ENCODE measurements around the gene LLPH. TPM values are rescaled to one million over a fixed set of nuclear protein-coding genes. Genes with fewer than 3 reads are reported as not detected.

LLPH gene
- polyA plus RNA-seq, 3 donors, result 9.9 to 21.2 (median 17.2) TPM

- 62 to 72% (median 72%) methylated on average over 4 of the region's 4 CpGs for WGBS, 3 donors
These were observed 21.5 kb downstream of the LLPH start for GRCh38 chr12:66109056-66109455.

DNA sequence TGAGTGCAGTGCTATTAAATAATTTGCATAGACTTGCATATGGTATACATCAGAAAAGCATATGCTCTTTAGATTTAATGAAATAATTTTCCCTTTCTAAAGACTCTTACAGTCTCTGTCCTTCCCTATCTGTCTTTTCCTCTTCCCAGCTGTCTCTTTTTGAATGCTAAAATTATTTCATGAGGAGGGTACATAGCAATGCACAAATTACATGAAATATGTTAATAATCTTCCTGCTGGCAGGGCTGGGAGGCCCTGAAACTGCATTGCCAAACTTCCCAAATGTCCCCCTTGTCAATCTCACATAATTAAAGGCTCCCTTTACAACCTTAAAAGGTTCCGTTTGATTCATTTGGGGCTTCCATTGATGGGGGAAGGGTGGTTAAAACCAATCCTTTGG, 22.2 kb downstream of the LLPH start:
- H3K27ac ChIP-seq (ENCODE audit: low read depth, low read length), result no peak overlapping the region
- 78 to 93% (median 91%) methylated on average over 1 of the region's 1 CpG for WGBS, 3 donors

More at GRCh38 chr12:66109056-66109455, 21.5 kb downstream of the LLPH start:
- H3K27ac ChIP-seq (ENCODE audit: low read depth, low read length), result no peak overlapping the region

- 27 to 33% (median 28%) methylated on average over 9 of the region's 9 CpGs for WGBS, 3 donors
- H3K27ac ChIP-seq (ENCODE audit: low read depth, low read length), result no peak overlapping the region
These were observed 23.1 kb downstream of the LLPH start for GRCh38 chr12:66107451-66107915.

- 82 to 92% (median 91%) methylated on average over 3 of the region's 3 CpGs for WGBS, 3 donors
- no peak overlapping the region for H3K27ac ChIP-seq (ENCODE audit: low read depth, low read length)
These were observed 27.3 kb downstream of the LLPH start for GRCh38 chr12:66103016-66103913.

GRCh38 chr12:66092559-66093269, 37.8 kb downstream of the LLPH start:
- H3K27ac ChIP-seq (ENCODE audit: low read depth, low read length), result no peak overlapping the region
- 0 to 3% (median 1%) methylated on average over 1 of the region's 1 CpG for WGBS, 3 donors

DNA sequence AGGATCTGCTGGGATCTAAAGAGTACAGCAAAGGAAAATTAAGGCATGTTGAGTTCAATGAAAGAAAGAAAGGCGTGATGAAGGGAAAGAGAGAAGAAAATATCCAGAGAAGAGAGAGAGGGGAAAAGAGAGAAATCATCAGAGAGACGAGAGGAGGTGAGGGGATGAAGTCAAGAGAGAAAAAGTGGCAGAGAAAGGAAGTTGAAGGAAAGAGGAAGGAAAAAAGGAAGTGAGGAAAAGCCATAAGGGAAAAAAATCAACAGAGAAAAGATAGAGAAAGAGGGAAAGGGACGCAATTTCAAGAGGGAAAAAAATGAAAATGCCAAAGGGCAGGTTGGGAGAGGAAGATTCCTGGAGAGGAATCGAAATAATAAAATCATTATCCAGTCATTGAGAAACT, 40.4 kb downstream of the LLPH start:
- 65 to 81% (median 76%) methylated on average over 4 of the region's 4 CpGs for WGBS, 3 donors
- H3K27ac ChIP-seq (ENCODE audit: low read depth, low read length), result no peak overlapping the region

DNA sequence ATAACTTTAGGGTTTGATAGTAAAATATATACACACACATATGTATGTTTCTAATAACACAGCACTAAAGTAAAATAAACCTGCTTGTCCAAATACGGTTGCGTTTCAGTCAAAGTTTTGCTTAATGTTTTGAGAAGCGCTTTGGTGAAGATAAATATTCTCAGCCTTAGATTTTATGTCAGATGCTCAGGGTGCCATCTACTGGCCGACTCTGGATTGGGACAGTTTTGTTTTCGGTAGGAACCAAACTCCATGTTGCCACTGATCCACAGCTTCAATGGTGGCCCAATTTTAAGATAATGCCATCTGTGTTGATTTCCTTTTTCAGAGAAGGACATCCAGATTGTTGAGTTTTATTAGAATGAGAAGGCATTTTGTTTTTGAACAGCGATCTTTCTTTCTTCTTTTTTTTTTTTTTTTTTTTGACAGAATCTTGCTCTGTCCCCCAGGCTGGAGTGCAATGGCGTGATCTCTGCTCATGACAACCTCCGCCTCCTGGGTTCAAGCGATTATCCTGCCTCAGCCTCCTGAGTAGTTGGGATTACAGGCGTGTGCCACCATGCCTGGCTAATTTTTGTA, 43.1 kb downstream of the LLPH start:
- 32 to 34% (median 33%) methylated on average over 10 of the region's 10 CpGs for WGBS, 3 donors
- H3K27ac ChIP-seq (ENCODE audit: low read depth, low read length), result no peak overlapping the region

DNA sequence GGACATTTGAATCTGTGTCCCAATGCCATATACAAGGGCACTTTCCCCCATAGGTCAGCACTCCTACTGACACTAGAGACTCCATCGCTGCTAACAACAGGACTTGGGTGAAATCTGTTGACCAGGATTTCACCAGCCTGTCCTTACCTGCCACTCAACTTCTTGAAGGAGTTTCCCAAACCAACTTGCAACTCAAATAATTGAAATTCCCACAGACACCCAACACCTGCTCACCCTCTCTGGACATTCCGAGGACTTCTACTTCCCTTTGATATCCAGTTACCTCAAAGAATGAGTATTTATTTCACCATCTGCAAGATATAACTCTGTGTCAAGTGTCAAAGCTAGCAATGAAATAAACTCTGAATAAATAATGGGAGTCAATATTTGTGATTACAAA, 44.6 kb downstream of the LLPH start:
- 80 to 96% (median 91%) methylated on average over 2 of the region's 2 CpGs for WGBS, 3 donors
- no peak overlapping the region for H3K27ac ChIP-seq (ENCODE audit: low read depth, low read length)

DNA sequence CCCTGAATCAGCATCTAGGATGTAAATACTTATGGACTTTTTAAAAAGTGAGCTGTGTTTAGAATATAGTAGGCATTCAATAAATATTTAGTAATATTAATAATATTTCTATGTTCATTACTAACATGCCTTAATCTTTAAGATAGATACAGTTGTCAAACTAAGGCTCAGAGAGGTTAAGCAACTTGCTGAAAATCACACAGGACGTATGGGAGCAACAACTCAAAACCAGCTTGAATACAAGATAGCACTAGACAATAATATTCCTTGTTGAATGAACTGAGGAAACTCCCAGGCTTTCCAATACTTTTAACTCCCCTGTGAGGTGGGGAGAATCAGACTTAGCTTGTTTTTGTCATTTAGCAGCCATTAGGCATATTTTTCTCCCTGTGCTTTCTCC, 45.3 kb downstream of the LLPH start:
- WGBS, 3 donors, result 56 to 77% (median 68%) methylated on average over 1 of the region's 1 CpG

DNA sequence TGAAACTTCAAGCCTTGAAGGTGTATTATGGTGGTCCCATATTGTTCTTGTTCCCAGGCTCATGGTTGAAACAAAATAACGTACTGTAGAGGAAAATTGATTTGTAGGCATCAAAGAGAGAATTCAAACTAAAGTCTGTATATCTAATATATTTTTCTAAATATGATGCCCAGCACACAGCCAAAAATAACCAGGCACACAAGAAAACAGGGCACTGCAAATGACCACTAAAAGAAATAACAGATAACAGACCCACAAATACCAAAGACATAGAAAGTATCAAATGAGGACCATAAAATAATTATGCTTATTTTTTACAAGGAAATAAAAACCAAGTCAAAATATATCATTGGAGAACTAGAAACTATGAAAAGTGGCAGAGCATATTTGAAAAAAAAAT, 46.8 kb downstream of the LLPH start:
- no peak overlapping the region for H3K27ac ChIP-seq (ENCODE audit: low read depth, low read length)
- 66 to 90% (median 79%) methylated on average over 1 of the region's 1 CpG for WGBS, 3 donors

More for the DNA sequence above, 45.3 kb downstream of the LLPH start:
- no peak overlapping the region for H3K27ac ChIP-seq (ENCODE audit: low read depth, low read length)

- H3K27ac ChIP-seq (ENCODE audit: low read depth, low read length), result no peak overlapping the region
- WGBS, 3 donors, result 83 to 88% (median 87%) methylated on average over 1 of the region's 1 CpG
These were observed 47.8 kb downstream of the LLPH start for GRCh38 chr12:66082744-66083143.

DNA sequence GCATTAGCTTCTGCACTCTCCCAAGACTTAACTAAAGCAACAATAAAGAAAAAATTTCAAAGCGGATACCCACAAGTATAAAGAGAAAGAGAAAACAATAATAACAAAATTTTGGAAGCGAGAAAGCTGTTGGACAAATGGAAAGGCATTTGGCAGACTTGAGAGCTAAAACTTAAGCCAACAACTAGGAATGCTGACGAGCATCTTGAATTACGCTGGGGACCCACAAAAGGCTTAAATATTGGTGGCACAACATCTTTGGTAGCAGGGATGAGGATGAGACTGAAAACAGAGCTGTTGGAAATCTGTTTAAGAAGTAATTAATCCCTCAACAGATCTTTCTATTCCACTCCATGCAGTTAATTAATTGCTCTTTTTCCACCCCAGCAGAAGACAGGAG, 49.8 kb downstream of the LLPH start:
- no peak overlapping the region for H3K27ac ChIP-seq (ENCODE audit: low read depth, low read length)
- 70 to 91% (median 86%) methylated on average over 4 of the region's 4 CpGs for WGBS, 3 donors

GRCh38 chr12:66077542-66077941, 53.0 kb downstream of the LLPH start:
- 87 to 100% (median 93%) methylated on average over 1 of the region's 1 CpG for WGBS, 3 donors
- no peak overlapping the region for H3K27ac ChIP-seq (ENCODE audit: low read depth, low read length)

GRCh38 chr12:66074561-66074960, 56.0 kb downstream of the LLPH start:
- H3K27ac ChIP-seq (ENCODE audit: low read depth, low read length), result no peak overlapping the region
- WGBS, 3 donors, result 49 to 72% (median 65%) methylated on average over 2 of the region's 2 CpGs

DNA sequence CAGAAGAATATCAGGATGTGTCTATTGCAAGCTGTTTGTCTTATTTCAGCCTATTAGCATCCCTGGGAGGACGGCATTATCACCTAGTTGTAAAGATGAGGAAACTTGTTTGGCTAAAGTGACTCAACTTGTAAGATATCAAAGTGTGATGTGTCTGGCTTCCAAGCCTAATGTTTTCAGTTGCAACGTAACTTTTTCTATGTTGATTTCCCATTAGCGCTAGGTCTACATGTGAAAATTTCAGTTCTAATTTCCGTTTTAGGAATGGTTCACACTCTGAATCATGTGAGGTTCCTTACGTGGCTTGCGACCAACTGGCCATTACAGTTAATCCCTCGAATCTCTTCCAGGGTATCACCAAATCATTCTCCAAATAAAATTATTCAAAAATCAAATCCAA, 58.0 kb downstream of the LLPH start:
- whole genome bisulfite sequencing, 3 donors, result 82 to 84% (median 84%) methylated on average over 7 of the region's 7 CpGs
- no peak overlapping the region for H3K27ac ChIP-seq (ENCODE audit: low read depth, low read length)

- WGBS, 3 donors, result 59 to 79% (median 68%) methylated on average over 2 of the region's 2 CpGs
- H3K27ac ChIP-seq (ENCODE audit: low read depth, low read length), result no peak overlapping the region
These were observed 58.4 kb downstream of the LLPH start for GRCh38 chr12:66072135-66072534.

DNA sequence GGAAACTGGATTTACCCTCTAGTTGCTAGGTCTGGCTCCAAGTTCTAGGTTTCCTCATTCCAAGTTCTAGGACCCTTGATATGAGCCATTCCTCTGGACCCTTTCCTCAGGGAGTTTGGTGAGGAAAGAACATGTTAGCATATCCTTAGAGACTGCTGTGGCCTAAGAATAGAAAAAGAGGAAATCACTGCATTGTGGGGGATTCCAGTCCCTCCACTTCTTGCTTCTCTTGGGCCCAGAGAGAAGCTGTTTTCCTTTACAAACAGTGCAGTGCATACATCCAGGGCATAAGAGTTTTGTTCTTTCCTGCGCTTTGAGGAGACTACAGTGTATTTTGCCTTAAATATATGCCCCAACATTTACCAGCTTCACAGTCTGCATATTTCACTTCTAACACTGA, 59.0 kb downstream of the LLPH start:
- no peak overlapping the region for H3K27ac ChIP-seq (ENCODE audit: low read depth, low read length)
- 89 to 96% (median 89%) methylated on average over 1 of the region's 1 CpG for WGBS, 3 donors

DNA sequence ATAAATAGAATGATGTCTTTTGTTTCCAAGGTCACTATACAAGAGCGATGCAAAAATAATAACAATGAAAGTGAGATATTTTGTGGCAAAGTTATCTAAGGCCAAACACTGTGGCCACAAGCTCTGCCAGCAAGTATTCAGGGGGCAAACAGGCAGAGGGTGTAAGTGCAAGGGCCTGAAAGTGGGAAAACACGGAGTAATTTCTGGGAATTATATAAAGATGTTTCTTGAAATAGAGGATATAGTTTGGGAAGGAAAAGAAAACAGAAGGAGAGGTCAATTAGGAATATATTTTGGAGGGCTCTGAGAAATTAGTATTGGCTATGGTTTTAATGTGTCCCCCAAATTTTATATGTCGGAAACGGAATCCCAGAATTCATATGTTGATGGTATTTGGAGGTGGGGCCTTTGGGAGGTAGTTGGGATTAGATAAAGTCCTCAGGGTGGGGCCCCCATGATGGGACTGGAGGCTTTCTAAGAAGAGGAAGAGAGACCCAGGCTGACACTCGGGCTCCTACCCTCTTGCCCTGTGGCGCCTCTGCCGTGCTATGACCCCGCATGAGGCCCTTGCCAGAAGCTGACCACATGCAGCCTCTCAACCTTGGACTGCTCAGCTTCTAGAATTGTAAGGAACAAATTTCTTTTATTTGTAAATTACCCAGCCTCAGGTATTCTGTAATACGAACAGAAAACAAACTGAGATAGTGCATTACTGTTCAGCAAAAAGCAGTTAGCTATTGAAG, 60.0 kb downstream of the LLPH start:
- WGBS, 3 donors, result 86 to 88% (median 87%) methylated on average over 9 of the region's 9 CpGs
- no peak overlapping the region for H3K27ac ChIP-seq (ENCODE audit: low read depth, low read length)
